Measurements from ENCODE around the gene MMS22L.

MMS22L gene, protein sequence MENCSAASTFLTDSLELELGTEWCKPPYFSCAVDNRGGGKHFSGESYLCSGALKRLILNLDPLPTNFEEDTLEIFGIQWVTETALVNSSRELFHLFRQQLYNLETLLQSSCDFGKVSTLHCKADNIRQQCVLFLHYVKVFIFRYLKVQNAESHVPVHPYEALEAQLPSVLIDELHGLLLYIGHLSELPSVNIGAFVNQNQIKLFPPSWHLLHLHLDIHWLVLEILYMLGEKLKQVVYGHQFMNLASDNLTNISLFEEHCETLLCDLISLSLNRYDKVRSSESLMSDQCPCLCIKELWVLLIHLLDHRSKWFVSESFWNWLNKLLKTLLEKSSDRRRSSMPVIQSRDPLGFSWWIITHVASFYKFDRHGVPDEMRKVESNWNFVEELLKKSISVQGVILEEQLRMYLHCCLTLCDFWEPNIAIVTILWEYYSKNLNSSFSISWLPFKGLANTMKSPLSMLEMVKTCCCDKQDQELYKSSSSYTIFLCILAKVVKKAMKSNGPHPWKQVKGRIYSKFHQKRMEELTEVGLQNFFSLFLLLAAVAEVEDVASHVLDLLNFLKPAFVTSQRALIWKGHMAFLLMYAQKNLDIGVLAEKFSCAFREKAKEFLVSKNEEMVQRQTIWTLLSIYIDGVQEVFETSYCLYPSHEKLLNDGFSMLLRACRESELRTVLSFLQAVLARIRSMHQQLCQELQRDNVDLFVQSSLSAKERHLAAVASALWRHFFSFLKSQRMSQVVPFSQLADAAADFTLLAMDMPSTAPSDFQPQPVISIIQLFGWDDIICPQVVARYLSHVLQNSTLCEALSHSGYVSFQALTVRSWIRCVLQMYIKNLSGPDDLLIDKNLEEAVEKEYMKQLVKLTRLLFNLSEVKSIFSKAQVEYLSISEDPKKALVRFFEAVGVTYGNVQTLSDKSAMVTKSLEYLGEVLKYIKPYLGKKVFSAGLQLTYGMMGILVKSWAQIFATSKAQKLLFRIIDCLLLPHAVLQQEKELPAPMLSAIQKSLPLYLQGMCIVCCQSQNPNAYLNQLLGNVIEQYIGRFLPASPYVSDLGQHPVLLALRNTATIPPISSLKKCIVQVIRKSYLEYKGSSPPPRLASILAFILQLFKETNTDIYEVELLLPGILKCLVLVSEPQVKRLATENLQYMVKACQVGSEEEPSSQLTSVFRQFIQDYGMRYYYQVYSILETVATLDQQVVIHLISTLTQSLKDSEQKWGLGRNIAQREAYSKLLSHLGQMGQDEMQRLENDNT

DNA sequence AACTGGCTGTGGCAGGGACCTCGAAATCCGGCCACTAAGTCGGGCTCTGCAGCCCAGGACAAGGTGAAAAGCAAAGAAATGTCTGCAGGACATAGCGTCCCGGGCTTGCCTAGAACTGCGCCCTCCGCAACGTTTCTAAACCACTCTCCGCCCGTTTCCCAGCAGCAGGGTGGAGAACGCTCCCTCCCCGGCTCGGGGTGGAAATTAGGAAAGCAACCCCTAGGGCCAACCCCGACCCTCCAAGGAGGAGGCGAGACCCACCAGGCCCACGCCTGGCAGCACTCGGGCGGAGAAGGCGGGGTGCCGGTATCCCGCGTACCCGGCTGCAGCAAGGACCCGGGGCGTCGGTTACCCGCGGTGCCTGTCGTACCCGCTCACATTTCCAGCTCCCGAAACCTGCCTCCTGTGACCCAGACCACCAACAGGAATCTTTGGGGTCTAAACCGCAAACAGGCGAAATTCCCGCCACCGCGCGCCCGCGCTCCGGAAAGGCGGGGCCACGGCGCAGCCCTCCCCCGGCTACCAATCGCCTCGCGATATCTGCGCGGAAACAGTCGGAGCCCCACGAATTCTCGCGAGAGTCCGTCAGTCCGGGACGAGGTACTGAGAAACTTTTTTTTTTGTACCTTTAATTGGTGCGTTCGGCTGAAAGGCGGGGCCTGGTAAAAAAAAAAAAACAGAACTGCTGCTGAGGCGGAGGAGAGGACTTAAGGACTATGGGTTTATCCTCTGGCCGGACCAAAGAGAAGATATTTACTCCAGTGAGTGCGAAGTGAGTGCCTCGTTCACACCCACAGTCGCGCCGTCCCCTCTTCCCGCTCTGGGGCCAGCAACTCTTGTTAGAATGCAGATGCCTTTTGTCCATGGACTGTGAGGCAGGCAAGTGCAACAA lies at the start of gene MMS22L:
Gene MMS22L, minus strand, starts transcription at position 491 of the 892 bp plus-strand sequence. CDS start 739 bp downstream, outside the sequence.
- Histone ChIP-seq H3K27me3 (ENCODE audit: low read length) (no peaks in the 10 kb centered on the region), H3F3A (ENCODE audit: insufficient read depth) (no peaks in the 10 kb centered on the region), H3K9me2 (replicated peaks; ENCODE audit: insufficient read depth, low read length) (no peaks in the 10 kb centered on the region), H4K20me1 (ENCODE audit: low read depth, low read length) (no peaks in the 10 kb centered on the region), H3K9me3 (ENCODE audit: insufficient read depth, low read length) (no peaks in the 10 kb centered on the region), H3K27ac (ENCODE audit: low read depth, low read length) (peak within 1 kb of the TSS; percentile 65), H3K9ac (ENCODE audit: low read length) (peak within 1 kb of the TSS; percentile 84), H3K4me3 (ENCODE audit: insufficient read depth, low read length, poor library complexity, severe bottlenecking) (peak within 1 kb of the TSS; percentile 95), H3K36me3 (ENCODE audit: low read length) (peaks cover 25% of the 10 kb centered on the region; the same call in 1 of the 2 replicates), H3K4me2 (ENCODE audit: low read depth, low read length, poor library complexity, severe bottlenecking) (peak within 1 kb of the TSS; percentile 96), H3K79me2 (ENCODE audit: insufficient read depth, low read length) (peaks cover 35% of the 10 kb centered on the region), H2AFZ (ENCODE audit: low read depth, low read length, severe bottlenecking) (peak within 1 kb of the TSS; percentile 96)
- TF ChIP-seq EZH2phosphoT487 (conservative IDR thresholded peaks at IDR 0.05; ENCODE audit: low read length): no peak
- TF ChIP-seq, protein P1, sequence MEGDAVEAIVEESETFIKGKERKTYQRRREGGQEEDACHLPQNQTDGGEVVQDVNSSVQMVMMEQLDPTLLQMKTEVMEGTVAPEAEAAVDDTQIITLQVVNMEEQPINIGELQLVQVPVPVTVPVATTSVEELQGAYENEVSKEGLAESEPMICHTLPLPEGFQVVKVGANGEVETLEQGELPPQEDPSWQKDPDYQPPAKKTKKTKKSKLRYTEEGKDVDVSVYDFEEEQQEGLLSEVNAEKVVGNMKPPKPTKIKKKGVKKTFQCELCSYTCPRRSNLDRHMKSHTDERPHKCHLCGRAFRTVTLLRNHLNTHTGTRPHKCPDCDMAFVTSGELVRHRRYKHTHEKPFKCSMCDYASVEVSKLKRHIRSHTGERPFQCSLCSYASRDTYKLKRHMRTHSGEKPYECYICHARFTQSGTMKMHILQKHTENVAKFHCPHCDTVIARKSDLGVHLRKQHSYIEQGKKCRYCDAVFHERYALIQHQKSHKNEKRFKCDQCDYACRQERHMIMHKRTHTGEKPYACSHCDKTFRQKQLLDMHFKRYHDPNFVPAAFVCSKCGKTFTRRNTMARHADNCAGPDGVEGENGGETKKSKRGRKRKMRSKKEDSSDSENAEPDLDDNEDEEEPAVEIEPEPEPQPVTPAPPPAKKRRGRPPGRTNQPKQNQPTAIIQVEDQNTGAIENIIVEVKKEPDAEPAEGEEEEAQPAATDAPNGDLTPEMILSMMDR (IDR thresholded peaks at IDR 0.05; ENCODE audit: insufficient read depth, low read length, poor library complexity, severe bottlenecking): no peak

DNA sequence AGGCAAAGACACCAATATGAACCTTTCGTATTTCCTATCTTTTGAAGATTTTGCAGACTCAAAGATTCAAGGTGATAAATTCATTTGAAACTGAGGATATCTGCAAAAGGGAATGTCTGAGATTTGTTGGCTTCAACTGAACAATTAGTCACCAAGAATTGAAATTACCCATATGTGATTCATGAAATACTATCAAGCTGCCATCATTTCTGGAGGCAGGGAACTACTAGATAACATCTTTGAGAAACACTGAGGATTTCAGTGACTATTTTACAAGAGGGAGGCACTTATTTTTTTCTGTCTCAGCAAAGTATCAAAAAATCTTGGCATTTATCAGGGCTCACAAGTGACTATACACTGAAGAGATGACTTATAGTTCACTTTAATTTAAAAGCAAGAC lies 39.8 kb upstream of the MMS22L start:
- Histone ChIP-seq H3K27me3 (ENCODE audit: low read length) (no peaks in the 10 kb centered on the region), H4K20me1 (ENCODE audit: low read depth, low read length) (no peaks in the 10 kb centered on the region), H3K9ac (ENCODE audit: low read length) (no peak overlapping the region), H3K9me2 (replicated peaks; ENCODE audit: insufficient read depth, low read length) (no peaks in the 10 kb centered on the region), H3K4me3 (ENCODE audit: insufficient read depth, low read length, poor library complexity, severe bottlenecking) (no peak overlapping the region), H3K36me3 (ENCODE audit: low read length) (no peaks in the 10 kb centered on the region), H3F3A (ENCODE audit: insufficient read depth) (no peaks in the 10 kb centered on the region), H2AFZ (ENCODE audit: low read depth, low read length, severe bottlenecking) (no peak overlapping the region), H3K9me3 (ENCODE audit: insufficient read depth, low read length) (no peaks in the 10 kb centered on the region), H3K27ac (ENCODE audit: low read depth, low read length) (no peak overlapping the region), H3K79me2 (ENCODE audit: insufficient read depth, low read length) (no peaks in the 10 kb centered on the region), H3K4me2 (ENCODE audit: low read depth, low read length, poor library complexity, severe bottlenecking) (no peak overlapping the region)
- TF ChIP-seq, protein P1 (IDR thresholded peaks at IDR 0.05; ENCODE audit: insufficient read depth, low read length, poor library complexity, severe bottlenecking): no peak
- no peak for TF ChIP-seq EZH2phosphoT487 (conservative IDR thresholded peaks at IDR 0.05; ENCODE audit: low read length)

DNA sequence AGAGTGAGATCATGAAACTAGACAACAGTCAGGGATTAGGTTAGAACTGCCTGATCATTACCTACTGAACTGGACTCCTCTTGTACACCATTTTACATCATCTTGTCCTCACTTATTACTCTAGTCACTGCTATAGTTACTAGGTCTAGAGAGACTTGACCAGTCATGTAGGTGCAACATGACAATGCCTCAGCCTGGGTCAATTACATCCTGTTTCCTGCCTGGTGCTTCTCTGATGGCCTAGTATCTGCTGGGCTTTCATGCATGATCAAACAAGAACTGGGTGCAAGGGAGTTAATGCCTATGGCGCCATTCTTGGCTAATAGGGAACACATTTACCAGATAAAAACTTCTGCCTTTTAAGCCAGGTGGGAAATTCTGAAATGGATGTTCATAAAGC lies 39.2 kb upstream of the MMS22L start:
- no peak overlapping the region for H3K9ac ChIP-seq (ENCODE audit: low read length)
- H3K4me2 ChIP-seq (ENCODE audit: low read depth, low read length, poor library complexity, severe bottlenecking): no peak overlapping the region
- H3K4me3 ChIP-seq (ENCODE audit: insufficient read depth, low read length, poor library complexity, severe bottlenecking): no peak overlapping the region
- H3K9me2 ChIP-seq (replicated peaks; ENCODE audit: insufficient read depth, low read length): no peaks in the 10 kb centered on the region
- H4K20me1 ChIP-seq (ENCODE audit: low read depth, low read length): no peaks in the 10 kb centered on the region
- TF ChIP-seq EZH2phosphoT487 (conservative IDR thresholded peaks at IDR 0.05; ENCODE audit: low read length): no peak
- TF ChIP-seq, protein P1 (IDR thresholded peaks at IDR 0.05; ENCODE audit: insufficient read depth, low read length, poor library complexity, severe bottlenecking): no peak
- no peak overlapping the region for H3K27ac ChIP-seq (ENCODE audit: low read depth, low read length)
- H3K27me3 ChIP-seq (ENCODE audit: low read length): no peaks in the 10 kb centered on the region
- no peaks in the 10 kb centered on the region for H3K79me2 ChIP-seq (ENCODE audit: insufficient read depth, low read length)
- H2AFZ ChIP-seq (ENCODE audit: low read depth, low read length, severe bottlenecking): no peak overlapping the region
- no peaks in the 10 kb centered on the region for H3K9me3 ChIP-seq (ENCODE audit: insufficient read depth, low read length)
- no peaks in the 10 kb centered on the region for H3F3A ChIP-seq (ENCODE audit: insufficient read depth)
- H3K36me3 ChIP-seq (ENCODE audit: low read length): no peaks in the 10 kb centered on the region

Measured in SU-DHL-6 (cell line).